ENCODE data around the gene PRKAR2A.

- no peak for TF ChIP-seq CTCF (IDR thresholded peaks at IDR 0.05)
- TF ChIP-seq EP300 (IDR thresholded peaks at IDR 0.05): no peak
- no peak for TF ChIP-seq POLR2A (IDR thresholded peaks at IDR 0.05)
These were observed 34.0 kb upstream of the PRKAR2A start for GRCh38 chr3:48881652-48882114.

Data from upper lobe of left lung (tissue), 4 donors.